GM10266 (cell line): Measurements from ENCODE around the gene SLC5A2.
A peak's percentile ranks its signal among the peaks of the same experiment; 100 is the strongest.
"Not testable (repeated sequence)": the region's sequence is repeated elsewhere in the genome, so short reads cannot be mapped to it uniquely, and the experiment has no call there.

Experiments
- DNase-seq: peaks from one replicate; pipeline ENCODE4 v3.0.0; 2012; ENCODE audit errors: extremely low spot score
- CTCF ChIP-seq: IDR thresholded peaks from 2 replicates; pipeline ENCODE4 v1.5.1; 2012; ENCODE audit warnings: mild to moderate bottlenecking, low read depth; ENCODE audit not compliant: control insufficient read depth, insufficient read depth; ENCODE audit errors: missing control alignments

Gene SLC5A2

GRCh38 chr16:31480851-31481536 lies 1.9 kb upstream of the SLC5A2 start:
- no peak for DNase-seq
- TF ChIP-seq CTCF = no peak

GRCh38 chr16:31484048-31484447 lies 1.1 kb downstream of the SLC5A2 start:
- DNase-seq = not testable (repeated sequence)

GRCh38 chr16:31484491-31485171 lies 1.7 kb downstream of the SLC5A2 start:
- DNase-seq = no peak
- TF ChIP-seq CTCF = no peak

GRCh38 chr16:31485571-31485970 lies 2.6 kb downstream of the SLC5A2 start:
- no peak for DNase-seq
- TF ChIP-seq CTCF = no peak

GRCh38 chr16:31486045-31486444 lies 3.1 kb downstream of the SLC5A2 start:
- no peak for DNase-seq
- TF ChIP-seq CTCF = no peak

- no peak for DNase-seq
- TF ChIP-seq CTCF = no peak
These were observed 4.3 kb downstream of the SLC5A2 start for GRCh38 chr16:31487071-31487719.

- no peak for TF ChIP-seq CTCF
- peak; percentile 85 for DNase-seq
These were observed 5.0 kb downstream of the SLC5A2 start for GRCh38 chr16:31487720-31488467.
